Tibial artery (tissue), 4 donors: ENCODE results near the gene LEFTY2.
"Not testable (repeated sequence)": the region's sequence is repeated elsewhere in the genome, so short reads cannot be mapped to it uniquely, and the experiment has no call there.

ENCODE experiments used
- DNase-seq, 2 donors: peaks; one replicate each; pipeline ENCODE4 v3.0.0-alpha.2; 2019
- H3K27ac ChIP-seq, 2 donors: fragments of 200-600 bp; sonication (generic) in 1 of 2; 1 replicate in 1 of 2; 2 replicates in 1 of 2; pipeline ENCODE4 v1.5.1; 2018 to 2019; ENCODE audit warnings: mild to moderate bottlenecking in 1 of 2
- H3K27me3 ChIP-seq, 2 donors: fragments of 200-600 bp; sonication (generic) in 1 of 2; one replicate each; pipeline versions ENCODE4 v1.5.1 to v1.6.0; 2016 to 2019
- H3K36me3 ChIP-seq, 3 donors: fragments of 200-600 bp; sonication (generic) in 2 of 3; one replicate each; pipeline ENCODE4 v1.5.1; 2016 to 2019; ENCODE audit warnings: mild to moderate bottlenecking in 2 of 3
- H3K4me1 ChIP-seq, 4 donors: fragments of 200-600 bp; sonication (generic) in 2 of 4; 1 replicate in 3 of 4; 2 replicates in 1 of 4; pipeline ENCODE4 v1.5.1; 2016 to 2019
- H3K4me3 ChIP-seq, 2 donors: fragments of 200-600 bp; sonication (generic) in 1 of 2; 1 replicate in 1 of 2; 2 replicates in 1 of 2; pipeline ENCODE4 v1.5.1; 2018 to 2019; ENCODE audit warnings: mild to moderate bottlenecking in 2 of 2
- H3K9me3 ChIP-seq, 3 donors: fragments of 200-600 bp; sonication (generic) in 1 of 3; one replicate each; pipeline ENCODE4 v1.5.1; 2016 to 2019
- intact Hi-C: fragments of 100-400 bp; cut with DNase I; formaldehyde crosslinking; loops from one replicate; pipeline ENCODE4 v1.15.0; 2023; ENCODE audit warnings: low total_unique reads
- TF ChIP-seq, protein P1 (sequence below), 2 experiments: fragments of 200-600 bp in 1 of 2; fragments of 450-650 bp in 1 of 2; IDR thresholded peaks; one replicate each; pipeline ENCODE4 v1.5.1; 2017 to 2019; ENCODE audit warnings: antibody characterized with exemption in 2 of 2, mild to moderate bottlenecking in 1 of 2, moderate library complexity in 1 of 2

LEFTY2 gene

DNA sequence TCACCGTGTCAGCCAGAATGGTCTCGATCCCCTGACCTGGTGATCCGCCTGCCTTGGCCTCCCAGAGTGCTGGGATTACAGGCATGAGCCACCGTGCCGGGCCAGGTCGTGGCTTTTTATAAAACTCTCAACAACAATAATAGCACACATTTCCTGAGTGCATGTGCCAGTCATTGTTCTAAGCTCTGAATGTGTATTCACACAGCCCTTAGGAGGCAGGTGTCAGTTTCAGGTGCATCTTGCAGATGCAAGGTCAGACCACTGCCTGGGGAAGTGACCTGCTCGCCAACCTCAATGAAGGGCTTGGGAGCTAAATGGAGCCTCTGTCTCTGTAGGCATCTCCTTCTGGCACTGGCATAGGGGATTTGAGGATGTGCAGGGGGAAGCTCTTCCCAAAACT lies 1.6 kb upstream of the LEFTY2 start:
- no peak for DNase-seq

DNA sequence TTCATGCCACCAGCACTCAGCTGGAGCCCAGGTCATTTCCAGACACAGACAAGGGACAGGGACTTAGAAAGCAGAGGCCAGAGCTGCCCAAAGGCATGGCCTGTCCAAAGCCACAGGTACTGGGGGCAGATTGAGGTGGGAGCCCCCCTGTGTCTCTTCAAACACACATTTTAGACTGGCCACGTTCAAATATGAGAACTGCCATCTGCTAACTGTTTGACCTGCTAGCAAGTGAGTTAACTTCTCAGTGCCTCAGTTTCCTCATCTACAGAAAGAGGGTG lies 862 bp upstream of the LEFTY2 start:
- Histone ChIP-seq H3K27ac (peak overlapping the region; percentile 80 to 81), H3K4me1 (peaks cover 0 to 27% (median 19%) of the 10 kb centered on the region in 4 donors), H3K4me3 (no peak overlapping the region), H3K9me3 (no peaks in the 10 kb centered on the region), H3K27me3 (no peaks in the 10 kb centered on the region), H3K36me3 (no peaks in the 10 kb centered on the region)
- intact Hi-C loops, result no loop called here
- TF ChIP-seq, protein P1, sequence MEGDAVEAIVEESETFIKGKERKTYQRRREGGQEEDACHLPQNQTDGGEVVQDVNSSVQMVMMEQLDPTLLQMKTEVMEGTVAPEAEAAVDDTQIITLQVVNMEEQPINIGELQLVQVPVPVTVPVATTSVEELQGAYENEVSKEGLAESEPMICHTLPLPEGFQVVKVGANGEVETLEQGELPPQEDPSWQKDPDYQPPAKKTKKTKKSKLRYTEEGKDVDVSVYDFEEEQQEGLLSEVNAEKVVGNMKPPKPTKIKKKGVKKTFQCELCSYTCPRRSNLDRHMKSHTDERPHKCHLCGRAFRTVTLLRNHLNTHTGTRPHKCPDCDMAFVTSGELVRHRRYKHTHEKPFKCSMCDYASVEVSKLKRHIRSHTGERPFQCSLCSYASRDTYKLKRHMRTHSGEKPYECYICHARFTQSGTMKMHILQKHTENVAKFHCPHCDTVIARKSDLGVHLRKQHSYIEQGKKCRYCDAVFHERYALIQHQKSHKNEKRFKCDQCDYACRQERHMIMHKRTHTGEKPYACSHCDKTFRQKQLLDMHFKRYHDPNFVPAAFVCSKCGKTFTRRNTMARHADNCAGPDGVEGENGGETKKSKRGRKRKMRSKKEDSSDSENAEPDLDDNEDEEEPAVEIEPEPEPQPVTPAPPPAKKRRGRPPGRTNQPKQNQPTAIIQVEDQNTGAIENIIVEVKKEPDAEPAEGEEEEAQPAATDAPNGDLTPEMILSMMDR (IDR thresholded peaks at IDR 0.05), result no peak
- no peak for DNase-seq

More for the DNA sequence above, 1.6 kb upstream of the LEFTY2 start:
- H3K27ac ChIP-seq, result no peak overlapping the region
- no peaks in the 10 kb centered on the region for H3K36me3 ChIP-seq
- intact Hi-C loops, result no loop called here
- no peaks in the 10 kb centered on the region for H3K9me3 ChIP-seq
- TF ChIP-seq, protein P1 (IDR thresholded peaks at IDR 0.05), result no peak
- H3K4me3 ChIP-seq, result no peak overlapping the region
- no peaks in the 10 kb centered on the region for H3K27me3 ChIP-seq
- peaks cover 0 to 27% (median 19%) of the 10 kb centered on the region in 4 donors for H3K4me1 ChIP-seq

- Histone ChIP-seq H3K27ac (peak overlapping the region; percentile 80 to 81), H3K36me3 (no peaks in the 10 kb centered on the region), H3K4me3 (peak overlapping the region in 1 of 2 donors; percentile 19), H3K27me3 (no peaks in the 10 kb centered on the region), H3K4me1 (peaks cover 0 to 27% (median 19%) of the 10 kb centered on the region in 4 donors), H3K9me3 (no peaks in the 10 kb centered on the region)
- TF ChIP-seq, protein P1 (IDR thresholded peaks at IDR 0.05), result no peak
- intact Hi-C loops, result no loop called here
- DNase-seq, result no peak
These were observed 452 bp downstream of the LEFTY2 start for GRCh38 chr1:225940385-225941151.

- H3K4me3 ChIP-seq, intact Hi-C loops, DNase-seq: not testable (repeated sequence)
These were observed 1.1 kb downstream of the LEFTY2 start for GRCh38 chr1:225939939-225940310.

GRCh38 chr1:225939097-225939938 lies 1.7 kb downstream of the LEFTY2 start:
- H3K36me3 ChIP-seq, H3K9me3 ChIP-seq, H3K27ac ChIP-seq, H3K27me3 ChIP-seq, DNase-seq, intact Hi-C loops, H3K4me3 ChIP-seq: not testable (repeated sequence)
- H3K4me1 ChIP-seq, result peaks cover 0 to 27% (median 19%) of the 10 kb centered on the region in 4 donors

More at GRCh38 chr1:225939939-225940310, 1.1 kb downstream of the LEFTY2 start:
- not testable (repeated sequence) for H3K27me3 ChIP-seq, H3K9me3 ChIP-seq, H3K36me3 ChIP-seq, H3K27ac ChIP-seq
- peaks cover 0 to 27% (median 19%) of the 10 kb centered on the region in 4 donors for H3K4me1 ChIP-seq

GRCh38 chr1:225937048-225937968 lies 3.7 kb downstream of the LEFTY2 start:
- DNase-seq, result no peak
- Histone ChIP-seq H3K9me3 (no peaks in the 10 kb centered on the region), H3K27ac (no peak overlapping the region), H3K4me3 (no peak overlapping the region), H3K27me3 (no peaks in the 10 kb centered on the region), H3K4me1 (peaks cover 0 to 21% (median 19%) of the 10 kb centered on the region in 4 donors), H3K36me3 (no peaks in the 10 kb centered on the region)
- TF ChIP-seq, protein P1 (IDR thresholded peaks at IDR 0.05), result no peak
- intact Hi-C loops, result no loop called here
